VCaP (cell line): ENCODE results near the gene PEX19.

ENCODE experiments used
- H3K27ac ChIP-seq: fragments of 450-650 bp; 2 replicates; pipeline ENCODE4 v1.5.1; 2017
- CTCF ChIP-seq: fragments of 450-650 bp; conservative IDR thresholded peaks from 2 replicates; pipeline ENCODE4 v1.5.1; 2017; ENCODE audit warnings: mild to moderate bottlenecking, moderate library complexity

Gene PEX19

DNA sequence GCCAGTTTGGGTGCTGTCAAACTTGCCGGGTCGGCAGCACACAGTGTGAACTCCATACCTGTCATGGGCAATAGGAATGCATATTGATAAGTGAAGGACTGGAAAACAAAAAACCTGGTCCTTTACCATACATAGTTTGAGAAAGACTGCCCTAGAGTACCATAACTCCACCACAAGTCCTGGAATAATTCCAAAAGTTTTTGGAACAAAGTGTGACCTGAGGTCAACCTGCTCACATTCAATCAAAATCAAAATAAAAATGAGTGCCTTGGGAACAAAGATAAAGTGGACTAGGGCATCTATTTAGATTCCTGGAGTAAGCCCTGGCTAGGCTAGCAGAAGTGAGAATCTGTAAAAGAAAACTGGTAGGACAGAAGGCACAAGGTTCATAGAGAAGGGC, 7.6 kb downstream of the PEX19 start:
- H3K27ac ChIP-seq = no peak overlapping the region
- no peak for TF ChIP-seq CTCF

GRCh38 chr1:160271025-160271424, 13.9 kb downstream of the PEX19 start:
- H3K27ac ChIP-seq = no peak overlapping the region
- no peak for TF ChIP-seq CTCF

GRCh38 chr1:160267284-160267991, 17.5 kb downstream of the PEX19 start:
- no peak for TF ChIP-seq CTCF

GRCh38 chr1:160264795-160265307, 20.1 kb downstream of the PEX19 start:
- no peak for TF ChIP-seq CTCF
- H3K27ac ChIP-seq = no peak overlapping the region

More at GRCh38 chr1:160267284-160267991, 17.5 kb downstream of the PEX19 start:
- no peak overlapping the region for H3K27ac ChIP-seq

DNA sequence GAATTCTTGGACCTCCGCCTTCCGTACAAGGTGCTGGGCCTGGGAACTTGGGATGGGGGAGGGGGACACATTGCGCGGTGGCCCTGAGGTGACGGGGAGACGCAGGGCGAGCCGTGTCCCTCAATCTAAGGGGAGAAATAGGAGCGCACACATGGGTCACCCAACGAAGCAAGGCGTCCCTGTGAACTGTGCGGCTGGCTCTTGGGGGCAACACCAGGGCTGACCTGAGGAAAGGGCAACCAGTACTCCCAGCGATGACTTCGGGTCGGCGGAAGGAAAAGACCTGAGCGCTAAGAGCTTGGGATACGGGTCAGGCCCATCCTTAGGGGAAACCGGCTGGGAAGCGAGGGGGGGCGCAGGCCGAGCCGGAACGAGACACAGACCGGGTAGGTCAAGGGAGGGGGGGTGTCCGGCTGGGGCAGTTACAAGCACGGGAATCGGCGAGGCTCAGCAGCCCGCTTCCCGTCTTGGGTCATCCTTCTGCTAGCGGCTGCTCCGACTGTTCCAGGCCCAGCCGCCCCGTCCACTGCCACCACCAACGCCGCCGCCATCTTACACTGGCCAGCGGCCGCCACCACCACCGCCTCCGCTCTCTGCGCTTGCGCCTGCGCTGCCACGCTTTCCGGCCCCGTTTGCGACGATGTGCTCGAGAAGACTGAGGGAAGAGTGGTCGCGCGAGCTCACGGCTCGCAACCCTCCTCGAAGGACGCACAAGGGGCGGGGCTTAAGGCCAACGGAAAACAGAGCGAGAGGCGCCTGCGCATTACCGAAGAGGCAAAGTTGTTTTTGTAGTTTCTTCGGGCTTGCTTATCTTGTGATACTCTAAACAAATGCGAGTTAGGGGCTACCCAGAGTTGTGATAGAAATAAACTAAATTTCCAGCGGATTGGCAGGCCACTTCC, 22.8 kb downstream of the PEX19 start, which contains the start of gene DCAF8:
DCAF8 (minus strand) TSS at position 657 of the 902 bp plus-strand sequence. CDS start 18,541 bp downstream, outside the sequence.
- no peak for TF ChIP-seq CTCF
- peak within 1 kb of the TSS; percentile 97 for H3K27ac ChIP-seq

DNA sequence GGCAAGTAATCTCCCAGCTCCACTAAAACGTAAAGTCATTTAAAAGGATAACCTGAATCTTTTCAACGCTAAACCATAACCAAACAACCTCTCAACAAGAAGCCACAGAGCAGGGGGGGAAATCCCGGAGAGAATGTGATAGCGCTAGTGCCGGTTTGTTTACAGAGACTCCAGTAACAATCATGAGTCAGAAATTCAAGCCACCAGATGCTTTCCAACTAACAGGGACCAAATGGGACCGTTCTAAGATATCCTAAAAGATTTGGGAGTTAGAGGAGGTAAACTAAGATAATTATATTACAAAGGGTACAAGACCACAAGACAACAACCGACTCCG, 23.4 kb downstream of the PEX19 start:
- H3K27ac ChIP-seq = peak overlapping the region; percentile 97
- no peak for TF ChIP-seq CTCF
